Left forelimb (tissue), 1 donor: ENCODE measurements around the gene CHN2.

Experiments
- DNase-seq: peaks from one replicate; pipeline ENCODE4 v3.0.0-alpha.2; 2018; ENCODE audit warnings: low spot score

The CHN2 gene

DNA sequence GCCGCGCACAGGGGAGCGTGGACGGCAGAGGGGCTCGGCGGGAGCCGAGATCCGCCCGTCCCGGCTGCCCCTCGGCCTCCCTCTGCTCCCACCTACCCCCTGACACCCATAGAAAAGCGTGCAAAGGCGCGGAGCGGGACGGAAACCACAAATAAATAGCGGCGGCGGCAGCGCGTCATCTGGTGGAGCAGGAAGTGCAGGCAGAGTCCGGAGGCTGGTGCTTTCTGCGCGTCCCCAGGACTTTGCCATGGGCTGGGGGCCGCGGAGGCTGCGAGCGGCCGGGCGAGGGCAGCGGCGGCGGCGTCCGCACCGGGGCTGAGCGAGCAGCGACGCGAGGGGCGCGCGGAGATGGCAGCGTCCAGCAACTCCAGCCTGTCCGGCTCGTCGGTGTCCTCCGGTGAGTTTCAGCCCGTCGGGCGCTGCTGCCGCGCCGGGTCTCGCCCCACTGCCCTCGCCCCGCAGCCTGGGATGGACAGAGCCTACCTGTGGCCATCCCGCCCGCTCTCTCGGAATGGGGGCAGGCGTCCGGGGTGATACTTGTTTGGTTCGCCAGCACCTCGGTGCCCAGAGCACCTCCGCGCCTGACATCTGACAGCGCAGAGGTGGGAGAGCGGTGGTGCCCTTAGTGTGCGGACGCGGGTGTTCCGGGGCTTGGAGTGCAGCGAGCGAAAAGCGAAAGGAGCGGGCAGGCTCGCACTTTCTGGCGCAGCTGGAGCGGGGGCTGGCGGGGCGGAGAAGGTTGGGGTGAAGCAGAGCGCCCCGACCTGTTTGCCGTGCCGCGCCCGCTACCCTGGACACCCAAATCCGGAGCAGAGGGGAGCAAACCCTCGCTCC, at the start of gene CHN2:
TSS of gene CHN2 (plus strand) at position 182 of the 834 bp plus-strand sequence.
- DNase-seq, result peak; percentile 78

DNA sequence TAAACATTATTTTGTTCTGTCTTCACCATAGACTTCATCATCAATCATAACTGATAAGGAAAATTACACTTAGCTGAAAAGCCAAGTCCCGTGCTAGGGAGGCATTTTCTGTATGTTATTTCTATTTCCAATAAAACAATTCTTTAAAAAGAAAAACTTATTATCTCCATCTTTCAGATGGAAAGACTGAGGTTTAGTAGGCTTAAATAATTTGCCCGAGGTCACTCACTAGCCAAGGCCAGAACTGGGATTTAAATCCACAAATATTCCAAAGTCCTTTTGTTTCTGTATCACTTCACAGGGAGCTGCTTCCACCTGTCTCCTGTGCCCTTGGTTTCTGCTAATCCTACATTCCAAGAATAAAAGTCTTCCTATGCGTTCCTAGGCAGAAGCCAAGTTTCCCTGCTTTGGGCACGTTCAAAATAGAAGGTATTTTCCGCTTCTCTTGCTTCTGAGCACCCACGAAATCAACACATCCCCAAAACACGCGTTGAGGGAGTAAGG, 49.0 kb upstream of the CHN2 start:
- DNase-seq, result no peak

GRCh38 chr7:29146057-29146706, 48.4 kb upstream of the CHN2 start, which contains the start of gene CPVL:
Gene CPVL (minus strand): TSS chr7:29146537. CDS start chr7:29121061, 25,476 bp downstream.
- DNase-seq, result no peak

DNA sequence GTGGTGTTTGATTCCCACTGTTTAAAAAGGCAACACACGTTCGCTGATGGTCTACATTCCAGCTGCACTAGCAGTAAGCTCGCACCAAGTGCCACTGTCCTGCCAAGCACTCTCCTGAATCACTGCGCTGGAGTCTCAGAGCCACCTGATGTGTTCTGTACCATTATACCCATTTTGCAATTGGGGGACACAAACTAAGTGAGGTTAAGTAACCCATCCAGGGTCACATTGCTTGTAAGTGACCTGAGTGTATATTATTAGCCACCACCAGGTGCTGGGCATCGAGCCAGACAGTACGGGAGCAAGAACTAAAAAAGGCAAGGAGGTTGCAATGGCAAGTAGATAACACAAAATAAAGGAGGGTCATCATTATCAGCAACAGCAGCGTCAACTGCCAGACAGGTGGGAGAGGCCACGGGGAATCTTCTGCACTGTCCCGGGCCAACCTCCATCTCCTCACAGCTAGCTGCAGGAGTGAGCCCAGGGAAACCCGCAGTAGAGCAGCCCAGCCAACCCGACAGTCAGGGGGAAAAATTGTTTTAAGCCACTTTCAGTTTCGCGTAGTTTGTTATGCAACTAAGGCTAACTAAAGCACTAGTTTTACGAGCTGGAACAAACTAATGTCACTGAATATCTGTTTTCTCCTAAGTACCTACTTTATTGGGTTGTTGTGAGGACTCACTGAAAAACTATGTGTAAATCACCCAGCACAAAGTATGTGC, 47.5 kb upstream of the CHN2 start:
- no peak for DNase-seq

- no peak for DNase-seq
These were observed 46.8 kb upstream of the CHN2 start for GRCh38 chr7:29147821-29148220.

- DNase-seq, result no peak
These were observed 45.5 kb upstream of the CHN2 start for GRCh38 chr7:29149036-29149435.

DNA sequence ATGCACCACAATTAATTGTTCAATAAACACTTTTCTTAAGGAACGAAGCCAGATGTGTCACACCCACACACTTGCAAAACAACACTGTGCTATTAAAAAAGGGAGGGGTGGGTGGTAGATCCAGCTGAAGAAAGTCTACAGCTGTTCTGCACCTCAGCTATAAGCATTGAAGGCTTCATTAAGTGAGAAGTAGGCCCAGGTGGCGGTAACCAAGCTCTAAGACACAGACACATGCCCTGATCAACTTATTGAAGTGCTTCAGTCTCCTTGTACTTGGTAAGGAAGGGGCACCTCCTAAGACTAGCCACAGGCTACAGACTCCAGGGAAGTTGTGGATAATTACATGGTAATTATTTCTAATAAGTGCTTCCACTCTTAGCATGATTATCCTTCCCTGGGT, 43.7 kb upstream of the CHN2 start:
- DNase-seq, result no peak

GRCh38 chr7:29154076-29154475, 40.5 kb upstream of the CHN2 start:
- DNase-seq, result no peak

- no peak for DNase-seq
These were observed 37.6 kb upstream of the CHN2 start for GRCh38 chr7:29156907-29157452.

DNA sequence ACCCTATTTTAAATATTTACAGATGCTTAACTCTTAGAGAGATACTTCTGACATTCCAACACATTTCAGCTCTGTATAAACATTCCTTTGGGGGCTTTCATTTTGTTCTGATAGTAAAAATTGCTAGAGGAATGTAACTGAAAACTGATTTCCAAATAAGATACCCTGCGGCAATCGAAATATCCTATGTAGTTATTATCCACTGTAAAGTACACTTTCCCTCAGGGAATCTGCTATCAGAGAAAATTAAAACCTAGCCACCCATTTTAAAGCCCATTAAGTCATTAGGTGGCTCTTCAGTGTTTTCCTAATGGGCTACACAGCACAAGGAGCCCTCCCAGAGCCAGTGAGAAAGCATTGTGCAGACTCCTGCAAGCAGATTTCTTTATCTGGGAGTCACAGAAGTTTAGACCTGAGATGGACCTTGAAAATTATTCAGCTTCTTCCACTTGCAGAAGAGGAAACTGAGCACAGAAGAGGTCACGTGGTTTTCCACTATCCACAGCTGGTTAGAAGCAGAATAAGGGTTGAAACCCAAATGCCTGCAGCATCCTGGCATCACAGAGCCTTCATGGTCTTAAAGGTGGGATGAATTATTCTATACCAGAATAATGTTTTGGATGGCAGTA, 35.7 kb upstream of the CHN2 start:
- DNase-seq, result no peak

DNA sequence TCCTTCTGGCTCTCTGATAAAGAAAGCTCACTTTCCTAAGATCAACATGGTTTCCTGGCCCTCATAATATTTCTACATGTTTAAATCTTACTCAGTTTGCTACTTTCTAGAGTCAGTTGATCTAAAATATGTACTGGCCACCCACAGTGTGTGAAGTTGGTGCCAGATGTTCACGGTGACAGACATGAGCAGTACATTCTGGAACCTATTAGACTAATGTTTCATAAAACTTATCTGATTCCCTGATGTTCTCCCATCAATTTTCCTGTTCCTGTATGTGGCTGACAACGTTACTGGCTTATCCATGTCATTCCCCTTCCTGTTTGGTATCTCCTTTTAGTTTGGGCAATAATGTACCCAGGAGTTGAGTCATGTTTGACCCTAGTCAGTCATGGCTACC, 34.5 kb upstream of the CHN2 start:
- DNase-seq, result no peak

DNA sequence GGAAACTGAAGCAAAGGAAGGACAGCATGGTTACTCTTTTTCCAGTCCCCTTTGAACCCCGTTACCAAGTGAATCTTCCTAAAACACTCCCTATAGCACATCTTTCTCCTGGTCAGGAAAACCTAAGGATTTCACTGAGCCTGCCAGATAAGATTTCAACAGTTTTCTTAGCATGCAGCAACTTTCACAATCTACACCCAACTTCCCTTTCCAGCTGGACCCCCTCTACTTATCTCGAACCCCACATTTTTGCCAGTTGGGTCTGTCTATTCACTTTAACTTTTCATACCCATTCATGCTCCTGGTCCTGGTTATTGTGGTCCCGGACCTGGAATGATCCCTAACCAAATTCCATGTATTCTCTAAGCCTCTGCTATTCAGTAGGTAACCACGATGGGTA, 33.3 kb upstream of the CHN2 start:
- DNase-seq, result no peak

- DNase-seq, result no peak
These were observed 32.0 kb upstream of the CHN2 start for GRCh38 chr7:29162577-29162976.

GRCh38 chr7:29163854-29164253, 30.7 kb upstream of the CHN2 start:
- DNase-seq, result no peak

- DNase-seq, result no peak
These were observed 26.9 kb upstream of the CHN2 start for GRCh38 chr7:29167721-29168120.

- DNase-seq, result no peak
These were observed 23.8 kb upstream of the CHN2 start for GRCh38 chr7:29170781-29171180.

DNA sequence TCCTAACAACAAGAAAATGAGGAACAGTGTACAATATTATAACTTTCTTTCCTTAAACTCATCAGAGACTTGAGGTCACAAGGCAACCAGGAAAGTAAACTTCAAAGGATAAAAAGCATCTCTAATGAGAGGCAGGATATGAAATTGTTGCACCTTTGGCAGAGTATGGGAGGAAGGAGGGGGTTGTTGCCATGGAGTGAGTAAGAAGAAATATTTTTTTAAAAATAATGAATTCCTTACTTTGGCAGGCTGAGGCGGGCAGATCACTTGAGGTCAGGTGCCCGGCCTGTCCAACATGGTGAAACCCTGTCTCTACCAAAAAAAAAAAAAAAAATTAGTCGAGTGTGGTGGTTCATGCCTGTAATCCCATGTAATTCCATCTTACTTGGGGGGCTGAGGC, 21.1 kb upstream of the CHN2 start:
- no peak for DNase-seq

GRCh38 chr7:29177963-29178600, 16.5 kb upstream of the CHN2 start:
- DNase-seq, result no peak

- no peak for DNase-seq
These were observed 15.5 kb upstream of the CHN2 start for GRCh38 chr7:29179115-29179514.

DNA sequence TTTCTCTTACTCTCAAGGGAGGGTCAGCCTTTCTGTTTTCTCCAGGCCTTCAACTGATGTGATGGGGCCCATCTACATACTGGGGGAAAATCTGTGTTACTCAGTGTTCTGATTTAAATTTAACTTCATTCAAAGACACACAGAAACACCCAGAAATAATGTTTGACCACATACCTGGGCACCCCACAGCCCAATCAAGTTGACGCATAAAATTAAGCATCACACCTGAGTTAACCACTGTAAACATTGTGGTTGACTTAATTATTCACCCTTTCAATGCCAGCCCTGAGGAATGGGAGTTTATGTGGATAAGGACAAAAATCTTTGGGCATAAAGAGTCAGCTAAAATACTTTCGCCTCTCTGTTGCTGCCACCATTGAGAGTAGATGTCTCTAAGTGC, 10.0 kb upstream of the CHN2 start:
- DNase-seq, result no peak

DNA sequence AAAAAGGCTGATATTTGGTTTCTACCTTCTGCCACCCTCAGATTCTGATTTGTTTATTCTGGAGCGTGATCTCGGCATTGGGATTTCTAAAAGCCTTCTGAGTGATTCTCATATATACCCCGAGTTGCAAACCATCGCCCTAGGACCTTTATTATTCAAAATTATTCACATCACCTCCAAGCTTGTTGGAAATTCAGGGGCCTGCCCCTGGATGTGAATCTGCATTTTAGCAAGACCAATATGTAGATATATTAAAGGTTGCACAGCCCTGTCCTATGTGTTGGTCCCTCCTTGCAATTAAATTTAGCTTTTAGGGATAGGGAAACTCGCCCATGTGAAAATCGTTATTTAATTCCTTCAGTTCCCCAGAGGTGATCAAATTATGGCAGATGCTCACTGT, 9.0 kb upstream of the CHN2 start:
- no peak for DNase-seq
